Measurements from ENCODE around the gene ITM2B. TPM values are rescaled to one million over a fixed set of nuclear protein-coding genes. Genes with fewer than 3 reads are reported as not detected.
A peak's percentile ranks its signal among the peaks of the same experiment; 100 is the strongest.

ITM2B gene
- total RNA-seq, 1 donor from 2014 or later = 244 TPM

DNA sequence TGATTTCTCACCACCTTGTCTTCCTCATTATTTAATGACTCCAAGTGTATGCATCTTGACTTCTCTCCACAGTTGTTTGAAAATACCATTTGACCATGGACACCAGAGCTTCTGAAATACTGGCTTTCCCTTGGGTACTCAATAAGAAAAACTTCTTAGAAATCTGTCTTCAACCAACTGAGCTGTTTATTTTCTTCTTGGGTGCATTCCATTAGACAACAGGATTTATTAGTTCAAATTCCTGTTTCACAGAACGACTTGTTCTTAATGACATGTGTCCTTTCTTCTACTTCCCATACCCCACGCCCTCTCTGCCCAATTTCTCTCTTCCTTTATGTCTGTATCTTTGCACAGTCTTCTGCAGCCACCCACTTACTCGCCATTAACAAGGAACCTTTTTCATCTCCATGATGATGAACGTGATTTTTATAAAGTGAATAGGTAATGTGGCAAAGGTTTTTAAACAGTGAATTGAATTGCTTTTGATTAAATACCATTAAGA is 11.3 kb upstream of the ITM2B start:
- no peak overlapping the region for H3K4me3 Mint-ChIP-seq
- H3K9me3 Mint-ChIP-seq = no peaks in the 10 kb centered on the region
- no peak for DNase-seq (ENCODE audit: low spot score in 2 of 2, unreplicated experiment in 2 of 2)
- TF ChIP-seq, protein P1, sequence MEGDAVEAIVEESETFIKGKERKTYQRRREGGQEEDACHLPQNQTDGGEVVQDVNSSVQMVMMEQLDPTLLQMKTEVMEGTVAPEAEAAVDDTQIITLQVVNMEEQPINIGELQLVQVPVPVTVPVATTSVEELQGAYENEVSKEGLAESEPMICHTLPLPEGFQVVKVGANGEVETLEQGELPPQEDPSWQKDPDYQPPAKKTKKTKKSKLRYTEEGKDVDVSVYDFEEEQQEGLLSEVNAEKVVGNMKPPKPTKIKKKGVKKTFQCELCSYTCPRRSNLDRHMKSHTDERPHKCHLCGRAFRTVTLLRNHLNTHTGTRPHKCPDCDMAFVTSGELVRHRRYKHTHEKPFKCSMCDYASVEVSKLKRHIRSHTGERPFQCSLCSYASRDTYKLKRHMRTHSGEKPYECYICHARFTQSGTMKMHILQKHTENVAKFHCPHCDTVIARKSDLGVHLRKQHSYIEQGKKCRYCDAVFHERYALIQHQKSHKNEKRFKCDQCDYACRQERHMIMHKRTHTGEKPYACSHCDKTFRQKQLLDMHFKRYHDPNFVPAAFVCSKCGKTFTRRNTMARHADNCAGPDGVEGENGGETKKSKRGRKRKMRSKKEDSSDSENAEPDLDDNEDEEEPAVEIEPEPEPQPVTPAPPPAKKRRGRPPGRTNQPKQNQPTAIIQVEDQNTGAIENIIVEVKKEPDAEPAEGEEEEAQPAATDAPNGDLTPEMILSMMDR (IDR thresholded peaks at IDR 0.05; ENCODE audit: unreplicated experiment) = no peak
- H3K4me1 Mint-ChIP-seq = peaks cover 30% of the 10 kb centered on the region
- H3K27me3 Mint-ChIP-seq (ENCODE audit: low read depth) = no peaks in the 10 kb centered on the region
- H3K27ac Mint-ChIP-seq = peak overlapping the region; percentile 65
- H3K36me3 Mint-ChIP-seq = no peaks in the 10 kb centered on the region

DNA sequence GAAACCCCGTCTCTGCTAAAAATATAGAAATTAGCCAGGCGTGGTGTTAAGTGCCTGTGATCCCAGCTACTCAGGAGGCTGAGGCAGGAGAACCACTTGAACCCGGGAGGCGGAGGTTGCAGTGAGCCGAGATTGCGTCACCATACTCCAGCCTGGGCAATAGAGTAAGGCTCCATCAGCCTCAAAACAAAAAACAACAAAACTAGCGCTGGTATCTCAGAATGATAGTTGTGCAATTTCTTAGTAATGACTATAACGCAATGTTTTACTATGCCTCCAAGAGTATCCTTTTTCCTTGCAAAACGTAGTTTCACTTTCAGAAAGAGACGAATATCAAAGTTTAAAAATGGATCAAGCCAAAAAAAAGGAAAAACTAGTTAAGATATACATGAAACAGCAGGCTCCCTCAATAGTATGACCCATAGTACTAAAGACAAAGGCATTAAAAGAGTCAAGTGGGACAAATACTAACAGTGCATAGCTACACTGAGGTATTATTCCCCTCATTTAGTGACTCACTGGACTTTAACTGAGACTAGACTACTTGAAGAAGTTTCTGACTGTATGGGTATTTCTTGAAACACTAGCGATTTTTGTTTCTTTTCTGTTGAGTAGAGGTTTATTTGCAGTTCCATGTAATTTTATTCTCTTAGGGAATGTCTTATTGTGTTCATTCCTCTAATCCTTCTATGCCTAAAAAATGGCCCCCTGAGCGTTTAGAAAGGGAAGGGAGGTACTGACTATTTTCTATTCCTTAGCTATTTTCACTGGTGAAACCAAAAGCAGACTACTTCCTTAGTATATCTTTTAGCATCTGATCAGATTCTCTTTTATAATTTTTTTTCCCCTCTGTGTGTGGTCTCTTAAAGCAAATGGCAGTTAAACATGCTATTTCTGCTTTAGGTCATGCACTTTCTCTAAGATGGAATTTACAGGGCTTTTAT is 10.4 kb upstream of the ITM2B start:
- Mint-ChIP-seq H3K4me1 (peaks cover 30% of the 10 kb centered on the region), H3K36me3 (no peaks in the 10 kb centered on the region), H3K27me3 (ENCODE audit: low read depth) (no peaks in the 10 kb centered on the region)

DNA sequence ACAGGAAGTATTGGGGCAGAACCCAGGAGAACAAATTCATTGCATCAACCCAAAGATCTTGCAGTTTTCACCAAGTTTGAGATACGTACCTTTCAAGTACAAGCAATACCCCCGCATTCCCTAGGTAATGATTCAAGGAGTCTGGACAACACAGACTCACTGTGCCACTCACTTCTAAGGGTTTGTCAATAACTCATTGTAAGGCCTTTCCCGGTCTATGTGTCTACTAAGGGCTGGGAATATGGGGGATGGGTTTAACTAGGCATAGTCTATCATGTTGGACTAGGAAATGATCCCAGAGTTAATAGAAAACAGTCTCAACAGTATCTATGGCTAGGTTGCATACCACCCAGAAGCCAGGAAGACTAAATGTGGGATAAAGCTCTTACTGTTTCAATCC is 8.3 kb upstream of the ITM2B start:
- Mint-ChIP-seq H3K27ac (peak overlapping the region; percentile 10), H3K27me3 (ENCODE audit: low read depth) (no peaks in the 10 kb centered on the region), H3K4me1 (peaks cover 30% of the 10 kb centered on the region), H3K9me3 (peaks cover 3% of the 10 kb centered on the region), H3K36me3 (no peaks in the 10 kb centered on the region), H3K4me3 (no peak overlapping the region)
- DNase-seq (ENCODE audit: low spot score in 2 of 2, unreplicated experiment in 2 of 2) = no peak
- TF ChIP-seq, protein P1 (IDR thresholded peaks at IDR 0.05; ENCODE audit: unreplicated experiment) = no peak

More for the DNA sequence above, 10.4 kb upstream of the ITM2B start:
- Mint-ChIP-seq H3K4me3 (peak overlapping the region; percentile 18), H3K9me3 (no peaks in the 10 kb centered on the region), H3K27ac (peak overlapping the region; percentile 85)
- TF ChIP-seq, protein P1 (IDR thresholded peaks at IDR 0.05; ENCODE audit: unreplicated experiment) = no peak
- no peak for DNase-seq (ENCODE audit: low spot score in 2 of 2, unreplicated experiment in 2 of 2)

DNA sequence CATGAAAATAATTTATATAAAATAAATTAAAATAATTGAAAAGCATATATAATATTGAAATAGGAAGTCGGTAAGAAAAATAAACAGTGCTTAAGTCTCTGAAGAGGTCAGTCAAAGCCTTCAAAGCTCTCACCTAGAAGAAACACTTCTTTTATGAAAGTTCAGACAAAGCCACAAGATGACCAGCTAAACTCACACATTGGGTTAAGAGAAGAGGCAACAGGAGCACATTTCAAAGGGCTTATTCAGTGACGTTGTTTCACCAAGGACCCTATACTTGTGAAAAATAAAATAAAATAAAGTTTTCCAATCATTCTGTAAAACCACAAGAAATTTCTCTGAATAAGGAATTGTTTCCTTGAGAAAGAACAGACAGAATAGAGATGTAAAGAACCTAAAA is 2.5 kb upstream of the ITM2B start:
- Mint-ChIP-seq H3K27me3 (ENCODE audit: low read depth) (no peaks in the 10 kb centered on the region), H3K36me3 (no peaks in the 10 kb centered on the region), H3K27ac (no peak overlapping the region), H3K9me3 (peaks cover 3% of the 10 kb centered on the region), H3K4me3 (no peak overlapping the region), H3K4me1 (peaks cover 22% of the 10 kb centered on the region)
- TF ChIP-seq, protein P1 (IDR thresholded peaks at IDR 0.05; ENCODE audit: unreplicated experiment) = no peak
- no peak for DNase-seq (ENCODE audit: low spot score in 2 of 2, unreplicated experiment in 2 of 2)

DNA sequence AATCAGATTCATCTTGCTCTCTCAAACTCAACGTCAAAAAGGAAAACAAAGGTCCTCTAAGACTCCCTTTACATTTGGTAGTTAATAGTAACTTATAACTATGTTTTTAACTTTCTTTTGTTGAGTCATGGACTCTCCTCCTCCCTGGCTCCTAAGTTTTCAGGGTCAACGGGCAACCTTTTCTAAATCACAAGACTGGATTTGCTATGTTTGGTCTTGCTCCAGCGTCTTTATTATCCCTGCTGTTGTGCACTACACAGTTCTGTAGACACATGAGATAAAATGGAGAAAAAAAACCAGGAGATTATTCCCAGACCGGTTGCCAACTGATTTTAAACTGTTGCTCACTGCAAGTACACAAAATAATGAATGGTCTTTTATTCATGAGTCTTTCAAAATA is 1.9 kb upstream of the ITM2B start:
- Mint-ChIP-seq H3K36me3 (no peaks in the 10 kb centered on the region), H3K27me3 (ENCODE audit: low read depth) (no peaks in the 10 kb centered on the region), H3K4me3 (peak overlapping the region; percentile 46), H3K27ac (no peak overlapping the region), H3K4me1 (peaks cover 27% of the 10 kb centered on the region), H3K9me3 (peaks cover 3% of the 10 kb centered on the region)
- TF ChIP-seq, protein P1 (IDR thresholded peaks at IDR 0.05; ENCODE audit: unreplicated experiment) = no peak
- DNase-seq (ENCODE audit: low spot score in 2 of 2, unreplicated experiment in 2 of 2) = no peak
